HepG2 (cell line): Measurements from ENCODE around the gene FBXL7. TPM values are rescaled to one million over a fixed set of nuclear protein-coding genes. Genes with fewer than 3 reads are reported as not detected.

Experiments used
- ATAC-seq: fragments of 200-7000 bp; cut with Tn5 transposase; 3 replicates; pipeline ENCODE4 v1.9.1; 2020; ENCODE audit warnings: mild to moderate bottlenecking, moderate library complexity
- BruUV-seq: library from RNA; stranded (reverse); fragments of 400-500 nt; replicated peaks from 2 replicates; lab custom pipeline; 2021; lab: Mats Ljungman, UMichigan
- CTCF ChIA-PET: fragments of 300-600 bp; formaldehyde crosslinking; extraction: SDS; loops from one replicate; lab custom pipeline; 2021; ENCODE audit warnings: low total read pairs, inconsistent platforms, low intra/inter-chr PET ratio; lab: Yijun Ruan, JAX
- POLR2A ChIA-PET: fragments of 350-600 bp; sonication (Branson Sonifier 250); formaldehyde crosslinking; loops from one replicate; lab custom pipeline; 2020; ENCODE audit warnings: antibody characterized with exemption, inconsistent platforms; lab: Yijun Ruan, JAX
- DNase-seq: peaks from one replicate; pipeline ENCODE4 v3.0.0-alpha.2; 2015; ENCODE audit warnings: low spot score
- FAIRE-seq: peaks from 3 replicates; lab custom pipeline; 2011; peaks lifted over from hg19 to GRCh38; lab: Jason Lieb, UNC
- H2AFZ ChIP-seq: one replicate; pipeline ENCODE4 v1.6.1; 2011; ENCODE audit warnings: low read length, inconsistent platforms
- H3K27ac ChIP-seq: fragments of 300-600 bp; 3 replicates; pipeline ENCODE4 v1.8.0; 2011; ENCODE audit warnings: mixed run types, mild to moderate bottlenecking, mixed read lengths, low read length, inconsistent platforms; ENCODE audit not compliant: insufficient read depth; ENCODE audit errors: extremely low read length
- H3K27me3 ChIP-seq, 2 experiments: fragments of 200-600 bp in 1 of 2; 2 replicates in 1 of 2; 3 replicates in 1 of 2; pipeline versions ENCODE4 v1.6.0 to v1.8.0; 2011; ENCODE audit warnings: low read length in 2 of 2, mild to moderate bottlenecking in 2 of 2, moderate library complexity in 2 of 2, inconsistent platforms in 1 of 2; ENCODE audit not compliant: insufficient read depth in 2 of 2, control insufficient read depth in 1 of 2
- H3K36me3 ChIP-seq, 2 experiments: fragments of 200-600 bp in 1 of 2; replicated peaks in 1 of 2; 2 replicates in 1 of 2; 3 replicates in 1 of 2; pipeline versions ENCODE4 v1.5.1 to v1.8.0; 2011; ENCODE audit warnings: low read length in 2 of 2, inconsistent platforms in 1 of 2; ENCODE audit not compliant: insufficient read depth in 2 of 2, control insufficient read depth in 1 of 2
- H3K4me1 ChIP-seq: 2 replicates; pipeline ENCODE4 v1.5.1; 2012; ENCODE audit warnings: low read length, inconsistent platforms; ENCODE audit not compliant: insufficient read depth
- H3K4me2 ChIP-seq: 2 replicates; pipeline ENCODE4 v1.6.0; 2011; ENCODE audit warnings: low read depth, low read length, inconsistent platforms
- H3K4me3 ChIP-seq, 3 experiments: fragments of 200-600 bp in 1 of 3; sonication (generic), shearing (Covaris generic) in 1 of 3; replicated peaks in 1 of 3; 2 replicates each; pipeline ENCODE4 v1.5.1; 2011 to 2016; ENCODE audit warnings: low read length in 3 of 3, inconsistent platforms in 2 of 3, low read depth in 2 of 3, mild to moderate bottlenecking in 2 of 3, control low read depth in 1 of 3, mixed read lengths in 1 of 3; ENCODE audit not compliant: insufficient read depth in 1 of 3
- H3K79me2 ChIP-seq: one replicate; pipeline ENCODE4 v1.6.1; 2011; ENCODE audit warnings: low read length, inconsistent platforms; ENCODE audit not compliant: insufficient read depth
- H3K9ac ChIP-seq: 2 replicates; pipeline ENCODE4 v1.6.0; 2011; ENCODE audit warnings: mild to moderate bottlenecking, low read depth, low read length, inconsistent platforms; ENCODE audit not compliant: insufficient read depth
- H3K9me3 ChIP-seq: 2 replicates; pipeline ENCODE4 v1.5.1; 2012; ENCODE audit warnings: mild to moderate bottlenecking, low read length
- H4K20me1 ChIP-seq: 2 replicates; pipeline ENCODE4 v1.6.0; 2011; ENCODE audit warnings: inconsistent platforms, mild to moderate bottlenecking, low read length, moderate library complexity; ENCODE audit not compliant: insufficient read depth
- BRD4 ChIP-seq: sonication (generic); formaldehyde crosslinking; IDR thresholded peaks from 2 replicates; pipeline ENCODE4 v1.4.0; 2020; ENCODE audit warnings: missing genetic modification reagents
- CENPBD1 ChIP-seq: sonication (generic); formaldehyde crosslinking; IDR thresholded peaks from 2 replicates; pipeline ENCODE4 v1.8.0; 2022; ENCODE audit warnings: missing genetic modification reagents, low read depth, mild to moderate bottlenecking, borderline replicate concordance
- CENPT ChIP-seq: sonication (generic); formaldehyde crosslinking; IDR thresholded peaks from 2 replicates; pipeline ENCODE4 v1.8.0; 2022; ENCODE audit warnings: low read depth, mild to moderate bottlenecking, moderate library complexity, missing genetic modification reagents
- ETV5 ChIP-seq: IDR thresholded peaks from 2 replicates; pipeline ENCODE4 v1.6.1; 2018; ENCODE audit warnings: missing biosample characterization, missing genetic modification reagents, inconsistent platforms, borderline replicate concordance
- MXI1 ChIP-seq: IDR thresholded peaks from 3 replicates; pipeline ENCODE4 v1.6.1; 2012; ENCODE audit warnings: low read depth, low read length, inconsistent platforms, borderline replicate concordance
- RFXANK ChIP-seq: IDR thresholded peaks from 2 replicates; pipeline ENCODE4 v1.6.1; 2016
- SIN3B ChIP-seq: fragments of 150-350 bp; IDR thresholded peaks from 2 replicates; pipeline ENCODE4 v1.6.1; 2014; ENCODE audit warnings: low read length
- TRIM22 ChIP-seq: fragments of 450-650 bp; IDR thresholded peaks from 2 replicates; pipeline ENCODE4 v1.6.1; 2017
- YEATS2 ChIP-seq: sonication (generic); formaldehyde crosslinking; IDR thresholded peaks from 2 replicates; pipeline ENCODE4 v1.4.0; 2020; ENCODE audit warnings: missing genetic modification reagents, borderline replicate concordance
- ZBTB1 ChIP-seq: sonication (generic); formaldehyde crosslinking; IDR thresholded peaks from 2 replicates; pipeline ENCODE4 v1.4.0; 2020; ENCODE audit warnings: missing genetic modification reagents, borderline replicate concordance
- ZNF343 ChIP-seq: sonication (generic); formaldehyde crosslinking; IDR thresholded peaks from 2 replicates; pipeline ENCODE4 v1.4.0; 2020; ENCODE audit warnings: mild to moderate bottlenecking, missing genetic modification reagents
- ZNF790 ChIP-seq: sonication (generic); formaldehyde crosslinking; IDR thresholded peaks from 2 replicates; pipeline ENCODE4 v1.8.0; 2022; ENCODE audit warnings: missing genetic modification reagents, mild to moderate bottlenecking, borderline replicate concordance
- WGBS: methylation state at CpG from one replicate; pipeline ENCODE4 v1.1.6; 2017; ENCODE audit warnings: low lambda C conversion rate; 5-methylcytosine and 5-hydroxymethylcytosine counted together
- in situ Hi-C: cut with HindIII; loops from 2 replicates; pipeline ENCODE4 v1.10.0; 2017; ENCODE audit warnings: low pct_unique_long_range_greater_than_20kb; ENCODE audit not compliant: extremely low pct_ligation_motif_present
- intact Hi-C: fragments of 100-400 bp; cut with micrococcal nuclease; formaldehyde crosslinking; loops from one replicate; pipeline ENCODE4 v1.10.0; 2022; ENCODE audit not compliant: unreplicated experiment
- polyA plus RNA-seq, 8 experiments: library from polyadenylated mRNA; depleted of rRNA in 3 of 8; stranded (reverse) in 7 of 8; unstranded in 1 of 8; fragments of >200 nt; fragmentation: Illumina TruSeq in 4 of 8; extraction: Trizol in 4 of 8; gene quantifications; 2 replicates each; pipeline versions ENCODE4 v1.2.1 to v1.2.3, GENCODE V29; 2011 to 2016; ENCODE audit warnings: low read depth in 4 of 8, missing spikeins in 1 of 8, mixed read lengths in 1 of 8; ENCODE audit not compliant: insufficient read depth in 1 of 8
- total RNA-seq, 5 experiments: library from RNA; depleted of rRNA; stranded (reverse); fragments of >200 nt; fragmentation: Illumina TruSeq; extraction: Trizol; gene quantifications; 2 replicates each; pipeline ENCODE4 v1.2.3, GENCODE V29; 2016; ENCODE audit warnings: low read depth in 1 of 5

Gene FBXL7
- total and polyA plus RNA-seq, 2 of the 13 experiments (the other 11 are each of a cell fraction or from before 2014, with no cell fraction given): 0.07 TPM; not detected in 1

GRCh38 chr5:15700373-15700772 lies 200.4 kb downstream of the FBXL7 start:
- Histone ChIP-seq H3K27me3 (no peaks in the 10 kb centered on the region), H3K4me1 (no peaks in the 10 kb centered on the region), H3K4me2 (no peak overlapping the region), H2AFZ (no peak overlapping the region), H3K9me3 (no peaks in the 10 kb centered on the region), H3K79me2 (no peaks in the 10 kb centered on the region), H3K9ac (no peak overlapping the region), H4K20me1 (no peaks in the 10 kb centered on the region), H3K4me3 (no peak overlapping the region), H3K36me3 (no peaks in the 10 kb centered on the region), H3K27ac (no peak overlapping the region)
- POLR2A ChIA-PET: no interaction called here
- intact Hi-C loops (no loop called here), in situ Hi-C loops (no loop called here)
- BruUV-seq: no TSS peak
- CTCF ChIA-PET: no interaction called here
- 27% methylated on average over 2 of the region's 2 CpGs for WGBS
- DNase-seq: no peak
- TF ChIP-seq CENPT (no peak), TRIM22 (no peak), BRD4 (no peak), CENPBD1 (CRISPR knock-in tag) (no peak), ZBTB1 (CRISPR knock-in tag) (no peak), ZNF343 (no peak), YEATS2 (CRISPR knock-in tag) (no peak), ETV5 (CRISPR knock-in tag) (no peak), ZNF790 (CRISPR knock-in tag) (no peak), SIN3B (no peak), MXI1 (no peak), RFXANK (no peak)
- FAIRE-seq: no peak
- no peak for ATAC-seq
